H9 (cell line): ENCODE data around the gene CRABP2. TPM values are rescaled to one million over a fixed set of nuclear protein-coding genes. Genes with fewer than 3 reads are reported as not detected.

Experiments
- DNase-seq: peaks from one replicate; pipeline ENCODE4 v3.0.0-alpha.2; 2017
- H2AFZ ChIP-seq: one replicate; pipeline ENCODE4 v1.6.1; 2013; ENCODE audit warnings: mild to moderate bottlenecking, low read length, control low read depth, moderate library complexity
- H2AK5ac ChIP-seq: 2 replicates; pipeline ENCODE4 v1.6.1; 2013; ENCODE audit warnings: low read length, control low read depth, mixed read lengths; ENCODE audit not compliant: insufficient read length
- H2BK120ac ChIP-seq: one replicate; pipeline ENCODE4 v1.6.1; 2013; ENCODE audit warnings: low read depth, mild to moderate bottlenecking, low read length, control low read depth, inconsistent platforms; ENCODE audit not compliant: poor library complexity, severe bottlenecking
- H2BK12ac ChIP-seq: 2 replicates; pipeline ENCODE4 v1.6.1; 2013; ENCODE audit warnings: low read length, control low read depth, mixed read lengths, low read depth; ENCODE audit not compliant: insufficient read length
- H2BK15ac ChIP-seq: 2 replicates; pipeline ENCODE4 v1.6.1; 2013; ENCODE audit warnings: low read depth, low read length, control low read depth
- H2BK20ac ChIP-seq: one replicate; pipeline ENCODE4 v1.6.1; 2013; ENCODE audit warnings: low read depth, mild to moderate bottlenecking, low read length, control low read depth, inconsistent platforms; ENCODE audit not compliant: poor library complexity, severe bottlenecking
- H2BK5ac ChIP-seq: 2 replicates; pipeline ENCODE4 v1.6.1; 2013; ENCODE audit warnings: low read length, control low read depth, mixed read lengths; ENCODE audit not compliant: insufficient read length
- H3K14ac ChIP-seq: 2 replicates; pipeline ENCODE4 v1.6.1; 2013; ENCODE audit warnings: low read length, control low read depth; ENCODE audit not compliant: insufficient read depth
- H3K18ac ChIP-seq: 2 replicates; pipeline ENCODE4 v1.6.1; 2013; ENCODE audit warnings: low read depth, mild to moderate bottlenecking, mixed read lengths, low read length, control low read depth; ENCODE audit not compliant: insufficient read length
- H3K23ac ChIP-seq: 2 replicates; pipeline ENCODE4 v1.6.1; 2013; ENCODE audit warnings: low read length, control low read depth, mixed read lengths, low read depth; ENCODE audit not compliant: insufficient read length
- H3K23me2 ChIP-seq: 2 replicates; pipeline ENCODE4 v1.6.1; 2013; ENCODE audit warnings: low read depth, mild to moderate bottlenecking, mixed read lengths, low read length, control low read depth; ENCODE audit not compliant: insufficient read length, poor library complexity, severe bottlenecking
- H3K27ac ChIP-seq: 2 replicates; pipeline ENCODE4 v1.5.1; 2013; ENCODE audit warnings: low read length, control low read depth, mixed read lengths, low read depth; ENCODE audit not compliant: insufficient read length
- H3K27me3 ChIP-seq: 2 replicates; pipeline ENCODE4 v1.6.1; 2013; ENCODE audit warnings: low read length, control low read depth, inconsistent platforms; ENCODE audit not compliant: insufficient read depth
- H3K4ac ChIP-seq: 2 replicates; pipeline ENCODE4 v1.6.1; 2013; ENCODE audit warnings: low read depth, mild to moderate bottlenecking, control low read depth, inconsistent platforms, low read length, moderate library complexity
- H3K4me1 ChIP-seq: 2 replicates; pipeline ENCODE4 v1.6.1; 2013; ENCODE audit warnings: low read length, control low read depth, inconsistent platforms; ENCODE audit not compliant: insufficient read depth
- H3K4me2 ChIP-seq: 2 replicates; pipeline ENCODE4 v1.6.1; 2013; ENCODE audit warnings: low read length, control low read depth, mixed read lengths; ENCODE audit not compliant: insufficient read length, insufficient read depth
- H3K56ac ChIP-seq: 2 replicates; pipeline ENCODE4 v1.6.1; 2013; ENCODE audit warnings: low read depth, mild to moderate bottlenecking, mixed read lengths, low read length, control low read depth; ENCODE audit not compliant: insufficient read length
- H3K79me1 ChIP-seq: 2 replicates; pipeline ENCODE4 v1.6.1; 2013; ENCODE audit warnings: low read depth, mild to moderate bottlenecking, moderate library complexity, low read length, control low read depth, inconsistent platforms; ENCODE audit not compliant: insufficient read depth, poor library complexity, severe bottlenecking
- H3K79me2 ChIP-seq: 2 replicates; pipeline ENCODE4 v1.6.1; 2013; ENCODE audit warnings: low read length, control low read depth, inconsistent platforms; ENCODE audit not compliant: insufficient read depth
- H3K9ac ChIP-seq: 2 replicates; pipeline ENCODE4 v1.6.1; 2013; ENCODE audit warnings: low read length, control low read depth, mixed read lengths; ENCODE audit not compliant: insufficient read length; ENCODE audit errors: extremely low read depth
- H3K9me3 ChIP-seq: one replicate; pipeline ENCODE4 v1.6.1; 2013; ENCODE audit warnings: low read depth, low read length, inconsistent platforms; ENCODE audit not compliant: control insufficient read depth
- H3T11ph ChIP-seq: one replicate; pipeline ENCODE4 v1.6.1; 2013; ENCODE audit warnings: mild to moderate bottlenecking, low read length, control low read depth, inconsistent platforms
- H4K20me1 ChIP-seq: one replicate; pipeline ENCODE4 v1.6.1; 2013; ENCODE audit not compliant: control insufficient read depth, insufficient read length, insufficient read depth
- H4K5ac ChIP-seq: 2 replicates; pipeline ENCODE4 v1.6.1; 2013; ENCODE audit warnings: low read depth, mild to moderate bottlenecking, mixed read lengths, low read length, control low read depth; ENCODE audit not compliant: insufficient read length
- H4K8ac ChIP-seq: replicated peaks from 2 replicates; pipeline ENCODE4 v1.6.1; 2013; ENCODE audit warnings: low read length, control low read depth, mixed read lengths, low read depth; ENCODE audit not compliant: insufficient read length
- H4K91ac ChIP-seq: 2 replicates; pipeline ENCODE4 v1.6.1; 2013; ENCODE audit warnings: low read depth, mild to moderate bottlenecking, moderate library complexity, mixed read lengths, low read length, control low read depth; ENCODE audit not compliant: insufficient read length
- H3K27ac Mint-ChIP-seq, 3 experiments: 2 replicates in 2 of 3; 3 replicates in 1 of 3; pipeline ENCODE4 v1.8.0; 2020 to 2021; ENCODE audit warnings: mixed read lengths in 3 of 3, mild to moderate bottlenecking in 1 of 3, moderate library complexity in 1 of 3
- H3K27me3 Mint-ChIP-seq: 2 replicates; pipeline ENCODE4 v1.8.0; 2021; ENCODE audit warnings: low read depth, mild to moderate bottlenecking, moderate library complexity, mixed read lengths
- H3K36me3 Mint-ChIP-seq, 3 experiments: 2 replicates in 2 of 3; 3 replicates in 1 of 3; pipeline ENCODE4 v1.8.0; 2020 to 2021; ENCODE audit warnings: low read depth in 3 of 3, mixed read lengths in 3 of 3; ENCODE audit not compliant: insufficient read depth in 1 of 3
- H3K4me1 Mint-ChIP-seq, 2 experiments: 2 replicates each; pipeline ENCODE4 v1.8.0; 2020; ENCODE audit warnings: mixed read lengths in 2 of 2
- H3K4me3 Mint-ChIP-seq, 2 experiments: 2 replicates in 1 of 2; 3 replicates in 1 of 2; pipeline ENCODE4 v1.8.0; 2020 to 2021; ENCODE audit warnings: mild to moderate bottlenecking in 2 of 2, mixed read lengths in 2 of 2, moderate library complexity in 1 of 2
- H3K9me3 Mint-ChIP-seq, 2 experiments: 2 replicates in 1 of 2; 3 replicates in 1 of 2; pipeline ENCODE4 v1.8.0; 2020; ENCODE audit warnings: mild to moderate bottlenecking in 2 of 2, mixed read lengths in 2 of 2, moderate library complexity in 1 of 2
- CTCF ChIP-seq: fragments of 200-600 bp; sonication (generic); conservative IDR thresholded peaks from 3 replicates; pipeline ENCODE4 v1.8.0; 2021; ENCODE audit warnings: antibody characterized with exemption, mild to moderate bottlenecking
- WGBS: extraction: QIAGEN DNeasy Blood & Tissue Kit; methylation state at CpG from one replicate; pipeline ENCODE4 v1.1.7; 2013; ENCODE audit warnings: missing lambda C conversion rate, low lambda C conversion rate, mixed read lengths; ENCODE audit not compliant: insufficient read length; ENCODE audit errors: extremely low coverage; 5-methylcytosine and 5-hydroxymethylcytosine counted together
- total RNA-seq: library from RNA; stranded (reverse); gene quantifications from 2 replicates; pipeline ENCODE4 v1.2.1, GENCODE V29; 2021

CRABP2 gene
- total RNA-seq, 1 experiment from 2014 or later: 184 TPM

DNA sequence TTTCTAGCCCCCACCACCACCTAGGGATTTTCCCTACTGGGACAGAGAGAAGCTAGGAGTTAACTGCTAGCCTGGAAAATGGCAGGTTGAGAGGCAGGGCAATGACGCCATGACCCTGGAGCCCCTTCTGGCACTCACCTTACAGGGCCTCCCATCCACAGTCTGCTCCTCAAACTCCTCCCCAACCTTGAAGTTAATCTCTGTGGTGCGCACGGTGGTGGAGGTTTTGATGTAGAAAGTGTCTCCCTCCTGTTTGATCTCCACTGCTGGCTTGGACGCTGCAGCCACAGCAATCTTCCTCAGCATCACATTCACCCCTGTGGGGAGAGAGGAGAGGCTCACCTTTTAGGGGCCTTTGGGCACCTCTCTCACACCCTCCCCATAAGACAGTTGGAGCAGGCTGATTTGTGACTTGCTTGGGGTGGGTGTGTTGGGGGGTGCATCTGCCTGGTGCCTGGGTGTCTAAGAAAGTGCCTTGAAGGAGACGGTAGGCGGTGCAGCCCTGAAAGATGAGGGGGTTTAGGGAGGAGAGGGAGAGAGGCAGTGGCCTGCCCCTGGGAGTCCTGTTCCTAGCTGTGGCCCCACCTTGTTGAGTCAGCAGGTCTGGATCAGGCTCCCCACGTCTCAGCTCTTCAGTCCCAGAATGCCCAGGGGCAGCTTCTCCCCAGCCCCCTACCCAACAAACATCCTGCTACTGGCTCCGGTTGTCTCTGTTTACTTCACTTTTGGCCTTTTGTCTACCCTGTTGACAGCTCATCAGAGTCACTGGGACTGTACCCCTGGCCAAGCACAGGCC, 4.4 kb downstream of the CRABP2 start:
- Histone ChIP-seq H3K4me2 (no peak overlapping the region), H3K18ac (no peak overlapping the region), H3K27ac (no peak overlapping the region), H2BK12ac (no peak overlapping the region), H4K91ac (no peak overlapping the region), H3K27me3 (peaks cover 3% of the 10 kb centered on the region; the same call in 1 of the 2 replicates), H3K23ac (no peak overlapping the region), H3K14ac (no peak overlapping the region), H4K20me1 (no peaks in the 10 kb centered on the region), H4K5ac (no peak overlapping the region), H3K4ac (no peak overlapping the region), H4K8ac (no peak overlapping the region), H3K23me2 (peaks cover 23% of the 10 kb centered on the region), H3K79me2 (no peaks in the 10 kb centered on the region), H3K79me1 (no peaks in the 10 kb centered on the region), H2BK20ac (no peak overlapping the region), H2AK5ac (no peak overlapping the region), H3K56ac (no peak overlapping the region), H3K9me3 (no peaks in the 10 kb centered on the region), H2AFZ (no peak overlapping the region), H3K4me1 (peaks cover 6% of the 10 kb centered on the region; the same call in 1 of the 2 replicates), H2BK120ac (no peak overlapping the region), H3K9ac (no peak overlapping the region), H2BK15ac (no peak overlapping the region), H3T11ph (no peak overlapping the region), H2BK5ac (no peak overlapping the region)
- Mint-ChIP-seq H3K36me3 (peaks cover 17 to 58% (median 44%) of the 10 kb centered on the region in 3 experiments), H3K4me3 (peak overlapping the region in 1 of 2 experiments; percentile 3; a peak in 1 of 5 replicates), H3K27me3 (peaks cover 38% of the 10 kb centered on the region), H3K27ac (peak overlapping the region in 1 of 3 experiments; percentile 12; a peak in 1 of 7 replicates), H3K9me3 (no peaks in the 10 kb centered on the region; a peak in 1 of 5 replicates), H3K4me1 (peaks cover 31 to 51% of the 10 kb centered on the region in 2 experiments)
- WGBS: no CpG with 5 or more reads among the region's 8 CpGs
- no peak for TF ChIP-seq CTCF
- DNase-seq: no peak
